HepG2 (cell line): ENCODE measurements around the gene TMCO6. TPM values are rescaled to one million over a fixed set of nuclear protein-coding genes. Genes with fewer than 3 reads are reported as not detected.

ENCODE experiments used
- ATAC-seq: fragments of 200-7000 bp; cut with Tn5 transposase; 3 replicates; pipeline ENCODE4 v1.9.1; 2020; ENCODE audit warnings: mild to moderate bottlenecking, moderate library complexity
- BruUV-seq: library from RNA; stranded (reverse); fragments of 400-500 nt; replicated peaks from 2 replicates; lab custom pipeline; 2021; lab: Mats Ljungman, UMichigan
- CTCF ChIA-PET: fragments of 300-600 bp; formaldehyde crosslinking; extraction: SDS; loops from one replicate; lab custom pipeline; 2021; ENCODE audit warnings: low total read pairs, inconsistent platforms, low intra/inter-chr PET ratio; lab: Yijun Ruan, JAX
- POLR2A ChIA-PET: fragments of 350-600 bp; sonication (Branson Sonifier 250); formaldehyde crosslinking; loops from one replicate; lab custom pipeline; 2020; ENCODE audit warnings: antibody characterized with exemption, inconsistent platforms; lab: Yijun Ruan, JAX
- DNase-seq: peaks from one replicate; pipeline ENCODE4 v3.0.0-alpha.2; 2015; ENCODE audit warnings: low spot score
- FAIRE-seq: peaks from 3 replicates; lab custom pipeline; 2011; peaks lifted over from hg19 to GRCh38; lab: Jason Lieb, UNC
- H2AFZ ChIP-seq: one replicate; pipeline ENCODE4 v1.6.1; 2011; ENCODE audit warnings: low read length, inconsistent platforms
- H3K27ac ChIP-seq: fragments of 300-600 bp; 3 replicates; pipeline ENCODE4 v1.8.0; 2011; ENCODE audit warnings: mixed run types, mild to moderate bottlenecking, mixed read lengths, low read length, inconsistent platforms; ENCODE audit not compliant: insufficient read depth; ENCODE audit errors: extremely low read length
- H3K27me3 ChIP-seq, 2 experiments: fragments of 200-600 bp in 1 of 2; 2 replicates in 1 of 2; 3 replicates in 1 of 2; pipeline versions ENCODE4 v1.6.0 to v1.8.0; 2011; ENCODE audit warnings: low read length in 2 of 2, mild to moderate bottlenecking in 2 of 2, moderate library complexity in 2 of 2, inconsistent platforms in 1 of 2; ENCODE audit not compliant: insufficient read depth in 2 of 2, control insufficient read depth in 1 of 2
- H3K36me3 ChIP-seq, 2 experiments: fragments of 200-600 bp in 1 of 2; replicated peaks in 1 of 2; 2 replicates in 1 of 2; 3 replicates in 1 of 2; pipeline versions ENCODE4 v1.5.1 to v1.8.0; 2011; ENCODE audit warnings: low read length in 2 of 2, inconsistent platforms in 1 of 2; ENCODE audit not compliant: insufficient read depth in 2 of 2, control insufficient read depth in 1 of 2
- H3K4me1 ChIP-seq: 2 replicates; pipeline ENCODE4 v1.5.1; 2012; ENCODE audit warnings: low read length, inconsistent platforms; ENCODE audit not compliant: insufficient read depth
- H3K4me2 ChIP-seq: 2 replicates; pipeline ENCODE4 v1.6.0; 2011; ENCODE audit warnings: low read depth, low read length, inconsistent platforms
- H3K4me3 ChIP-seq, 3 experiments: fragments of 200-600 bp in 1 of 3; sonication (generic), shearing (Covaris generic) in 1 of 3; replicated peaks in 1 of 3; 2 replicates each; pipeline ENCODE4 v1.5.1; 2011 to 2016; ENCODE audit warnings: low read length in 3 of 3, inconsistent platforms in 2 of 3, low read depth in 2 of 3, mild to moderate bottlenecking in 2 of 3, control low read depth in 1 of 3, mixed read lengths in 1 of 3; ENCODE audit not compliant: insufficient read depth in 1 of 3
- H3K79me2 ChIP-seq: one replicate; pipeline ENCODE4 v1.6.1; 2011; ENCODE audit warnings: low read length, inconsistent platforms; ENCODE audit not compliant: insufficient read depth
- H3K9ac ChIP-seq: 2 replicates; pipeline ENCODE4 v1.6.0; 2011; ENCODE audit warnings: mild to moderate bottlenecking, low read depth, low read length, inconsistent platforms; ENCODE audit not compliant: insufficient read depth
- H3K9me3 ChIP-seq: 2 replicates; pipeline ENCODE4 v1.5.1; 2012; ENCODE audit warnings: mild to moderate bottlenecking, low read length
- H4K20me1 ChIP-seq: 2 replicates; pipeline ENCODE4 v1.6.0; 2011; ENCODE audit warnings: inconsistent platforms, mild to moderate bottlenecking, low read length, moderate library complexity; ENCODE audit not compliant: insufficient read depth
- BCL3 ChIP-seq: sonication (generic); formaldehyde crosslinking; IDR thresholded peaks from 2 replicates; pipeline ENCODE4 v1.5.1; 2020; ENCODE audit warnings: mild to moderate bottlenecking, missing genetic modification reagents, moderate library complexity
- CBX1 ChIP-seq: IDR thresholded peaks from one replicate; pipeline ENCODE4 v1.6.1; 2016; ENCODE audit warnings: antibody characterized with exemption, low read depth
- ERF ChIP-seq: IDR thresholded peaks from 2 replicates; pipeline ENCODE4 v1.6.1; 2018; ENCODE audit warnings: missing biosample characterization, missing genetic modification reagents
- HMG20B ChIP-seq: conservative IDR thresholded peaks from 2 replicates; pipeline ENCODE4 v1.6.1; 2016; ENCODE audit warnings: missing genetic modification reagents, missing compliant biosample characterization
- MIER3 ChIP-seq: IDR thresholded peaks from 2 replicates; pipeline ENCODE4 v1.6.1; 2016; ENCODE audit warnings: missing compliant biosample characterization, borderline replicate concordance
- SMYD3 ChIP-seq: sonication (generic); formaldehyde crosslinking; IDR thresholded peaks from 2 replicates; pipeline ENCODE4 v1.8.1; 2023; ENCODE audit warnings: mild to moderate bottlenecking, missing genetic modification reagents
- ZNF207 ChIP-seq: fragments of 450-650 bp; IDR thresholded peaks from 2 replicates; pipeline ENCODE4 v1.6.1; 2016; ENCODE audit warnings: antibody characterized with exemption, borderline replicate concordance
- ZNF44 ChIP-seq: sonication (generic); formaldehyde crosslinking; IDR thresholded peaks from 2 replicates; pipeline ENCODE4 v1.5.1; 2020; ENCODE audit warnings: mild to moderate bottlenecking, missing genetic modification reagents
- ZNF572 ChIP-seq: sonication (generic); formaldehyde crosslinking; IDR thresholded peaks from 2 replicates; pipeline ENCODE4 v1.5.1; 2020; ENCODE audit warnings: mild to moderate bottlenecking, missing genetic modification reagents
- WGBS: methylation state at CpG from one replicate; pipeline ENCODE4 v1.1.6; 2017; ENCODE audit warnings: low lambda C conversion rate; 5-methylcytosine and 5-hydroxymethylcytosine counted together
- in situ Hi-C: cut with HindIII; loops from 2 replicates; pipeline ENCODE4 v1.10.0; 2017; ENCODE audit warnings: low pct_unique_long_range_greater_than_20kb; ENCODE audit not compliant: extremely low pct_ligation_motif_present
- intact Hi-C: fragments of 100-400 bp; cut with micrococcal nuclease; formaldehyde crosslinking; loops from one replicate; pipeline ENCODE4 v1.10.0; 2022; ENCODE audit not compliant: unreplicated experiment
- polyA plus RNA-seq, 8 experiments: library from polyadenylated mRNA; depleted of rRNA in 3 of 8; stranded (reverse) in 7 of 8; unstranded in 1 of 8; fragments of >200 nt; fragmentation: Illumina TruSeq in 4 of 8; extraction: Trizol in 4 of 8; gene quantifications; 2 replicates each; pipeline versions ENCODE4 v1.2.1 to v1.2.3, GENCODE V29; 2011 to 2016; ENCODE audit warnings: low read depth in 4 of 8, missing spikeins in 1 of 8, mixed read lengths in 1 of 8; ENCODE audit not compliant: insufficient read depth in 1 of 8
- total RNA-seq, 5 experiments: library from RNA; depleted of rRNA; stranded (reverse); fragments of >200 nt; fragmentation: Illumina TruSeq; extraction: Trizol; gene quantifications; 2 replicates each; pipeline ENCODE4 v1.2.3, GENCODE V29; 2016; ENCODE audit warnings: low read depth in 1 of 5

TMCO6 gene
- total and polyA plus RNA-seq, 2 of the 13 experiments (the other 11 are each of a cell fraction or from before 2014, with no cell fraction given) = 16.6 to 28.2 TPM

- POLR2A ChIA-PET = interaction anchor here (1.1 kb wide), 1 partner anchor 16 kb away, joined by 5 read pairs; the partner anchor contains the start of genes IK and NDUFA2
- Histone ChIP-seq H3K4me2 (no peak overlapping the region), H3K9ac (no peak overlapping the region), H3K79me2 (no peaks in the 10 kb centered on the region), H3K9me3 (peaks cover 25% of the 10 kb centered on the region), H4K20me1 (no peaks in the 10 kb centered on the region), H3K27me3 (no peaks in the 10 kb centered on the region), H3K36me3 (no peaks in the 10 kb centered on the region), H3K4me1 (peaks cover 38% of the 10 kb centered on the region), H3K4me3 (no peak overlapping the region), H2AFZ (no peak overlapping the region), H3K27ac (no peak overlapping the region)
- DNase-seq (no peak), FAIRE-seq (no peak), ATAC-seq (no peak)
- in situ Hi-C loops = loop anchor here (5.0 kb wide), 1 partner anchor 69 kb away; the partner anchor contains the start of genes APBB3 and SLC35A4
- intact Hi-C loops = no loop called here
- BruUV-seq = no TSS peak
- CTCF ChIA-PET = no interaction called here
- WGBS = 54% methylated on average over 4 of the region's 4 CpGs
- TF ChIP-seq ZNF44 (no peak), HMG20B (no peak), ZNF572 (CRISPR knock-in tag) (no peak), BCL3 (CRISPR knock-in tag) (no peak), ERF (CRISPR knock-in tag) (no peak), ZNF207 (no peak), MIER3 (CRISPR knock-in tag) (no peak), SMYD3 (no peak), CBX1 (no peak)
These were observed 8.2 kb upstream of the TMCO6 start for GRCh38 chr5:140631036-140631417.
